HCEC 1CT (cell line): Measurements from ENCODE around the gene CRY1.

ENCODE experiments used
- DNase-seq: peaks from one replicate; pipeline ENCODE4 v3.0.0-alpha.2; 2017

CRY1 gene

GRCh38 chr12:106955377-106956047 lies 137.8 kb downstream of the CRY1 start, which contains the start of gene TMEM263:
Gene TMEM263 (plus strand): TSS chr12:106955907. CDS start chr12:106967117, 11,210 bp downstream.
- peak; percentile 95 for DNase-seq

- peak; percentile 17 for DNase-seq
Measured at GRCh38 chr12:106954462-106955376, 138.6 kb downstream of the CRY1 start.

GRCh38 chr12:106953352-106954250 lies 139.7 kb downstream of the CRY1 start:
- peak; percentile 58 for DNase-seq

- DNase-seq = no peak
Measured at GRCh38 chr12:106950591-106950990, 142.8 kb downstream of the CRY1 start.

- DNase-seq = no peak
Measured at GRCh38 chr12:106947461-106947860, 145.9 kb downstream of the CRY1 start.

- no peak for DNase-seq
Measured at GRCh38 chr12:106945261-106945851, 148.0 kb downstream of the CRY1 start.

- DNase-seq = no peak
Measured at GRCh38 chr12:106942775-106943174, 150.6 kb downstream of the CRY1 start.

- no peak for DNase-seq
Measured at GRCh38 chr12:106941481-106942156, 151.7 kb downstream of the CRY1 start.
